Osteocyte (in vitro differentiated cells): Measurements from ENCODE around the gene CPA4. TPM values are rescaled to one million over a fixed set of nuclear protein-coding genes. Genes with fewer than 3 reads are reported as not detected.
A peak's percentile ranks its signal among the peaks of the same experiment; 100 is the strongest.

Experiments used
- DNase-seq: peaks from one replicate; pipeline ENCODE4 v3.0.0; 2021; ENCODE audit warnings: mixed read lengths; ENCODE audit not compliant: unreplicated experiment; ENCODE audit errors: extremely low spot score
- H3K27ac Mint-ChIP-seq: one replicate; pipeline ENCODE4 v1.8.0; 2021; ENCODE audit warnings: mild to moderate bottlenecking, mixed read lengths; ENCODE audit not compliant: unreplicated experiment
- H3K27me3 Mint-ChIP-seq: one replicate; pipeline ENCODE4 v1.8.0; 2021; ENCODE audit warnings: mixed read lengths; ENCODE audit not compliant: unreplicated experiment
- H3K36me3 Mint-ChIP-seq: one replicate; pipeline ENCODE4 v1.8.0; 2021; ENCODE audit warnings: mixed read lengths; ENCODE audit not compliant: unreplicated experiment
- H3K4me1 Mint-ChIP-seq: one replicate; pipeline ENCODE4 v1.8.0; 2021; ENCODE audit warnings: mixed read lengths; ENCODE audit not compliant: unreplicated experiment
- H3K4me3 Mint-ChIP-seq: one replicate; pipeline ENCODE4 v1.8.0; 2021; ENCODE audit warnings: mild to moderate bottlenecking, moderate library complexity, mixed read lengths; ENCODE audit not compliant: unreplicated experiment
- H3K9me3 Mint-ChIP-seq: one replicate; pipeline ENCODE4 v1.8.0; 2021; ENCODE audit warnings: mixed read lengths; ENCODE audit not compliant: unreplicated experiment
- CTCF ChIP-seq: fragments of 200-600 bp; sonication (generic); IDR thresholded peaks from 2 replicates; pipeline ENCODE4 v1.5.0; 2021; ENCODE audit warnings: antibody characterized with exemption, mild to moderate bottlenecking, moderate library complexity
- total RNA-seq: library from RNA; stranded (reverse); gene quantifications from 2 replicates; pipeline ENCODE4 v1.2.1, GENCODE V29; 2021

The CPA4 gene
- total RNA-seq, 1 donor from 2014 or later, result 23.6 TPM

- no peak overlapping the region for H3K4me3 Mint-ChIP-seq
- H3K36me3 Mint-ChIP-seq, result peaks cover 5% of the 10 kb centered on the region
- no peak overlapping the region for H3K27ac Mint-ChIP-seq
- no peak for DNase-seq
- no peaks in the 10 kb centered on the region for H3K27me3 Mint-ChIP-seq
- TF ChIP-seq CTCF, result no peak
- peaks cover 39% of the 10 kb centered on the region for H3K4me1 Mint-ChIP-seq
- peaks cover 15% of the 10 kb centered on the region for H3K9me3 Mint-ChIP-seq
Observed at GRCh38 chr7:130361681-130362080, 68.7 kb downstream of the CPA4 start.

- Mint-ChIP-seq H3K4me1 (peaks cover 36% of the 10 kb centered on the region), H3K27ac (no peak overlapping the region), H3K9me3 (peaks cover 15% of the 10 kb centered on the region), H3K4me3 (no peak overlapping the region), H3K27me3 (no peaks in the 10 kb centered on the region), H3K36me3 (peaks cover 5% of the 10 kb centered on the region)
- TF ChIP-seq CTCF, result no peak
- no peak for DNase-seq
Observed at GRCh38 chr7:130362251-130362816, 69.4 kb downstream of the CPA4 start.

GRCh38 chr7:130363026-130363847 lies 70.3 kb downstream of the CPA4 start:
- no peak for DNase-seq
- Mint-ChIP-seq H3K27ac (peak overlapping the region; percentile 74), H3K4me1 (peaks cover 35% of the 10 kb centered on the region), H3K36me3 (peaks cover 5% of the 10 kb centered on the region), H3K4me3 (no peak overlapping the region), H3K9me3 (peaks cover 15% of the 10 kb centered on the region), H3K27me3 (no peaks in the 10 kb centered on the region)
- TF ChIP-seq CTCF, result no peak

GRCh38 chr7:130364451-130364850 lies 71.5 kb downstream of the CPA4 start:
- Mint-ChIP-seq H3K4me3 (no peak overlapping the region), H3K4me1 (peaks cover 43% of the 10 kb centered on the region), H3K27me3 (no peaks in the 10 kb centered on the region)

More at GRCh38 chr7:130364451-130364850, 71.5 kb downstream of the CPA4 start:
- no peak for DNase-seq
- no peak for TF ChIP-seq CTCF
- peaks cover 12% of the 10 kb centered on the region for H3K9me3 Mint-ChIP-seq
- H3K27ac Mint-ChIP-seq, result no peak overlapping the region
- peaks cover 5% of the 10 kb centered on the region for H3K36me3 Mint-ChIP-seq
